T-helper 1 cell treated with Interleukin-12 subunit alpha and Interleukin-12 subunit beta and Interleukin-4 antibody, amounts not matched to agents 30 μg/mL and 1 μg/mL, for 36 hours (primary cell): ENCODE measurements around the gene CCDC57.
"Not testable (repeated sequence)": the region's sequence is repeated elsewhere in the genome, so short reads cannot be mapped to it uniquely, and the experiment has no call there.

Experiments
- H3K27ac Mint-ChIP-seq: one replicate; pipeline ENCODE4 v1.8.0; 2021; ENCODE audit warnings: mild to moderate bottlenecking, mixed read lengths
- H3K27me3 Mint-ChIP-seq: one replicate; pipeline ENCODE4 v1.8.0; 2021; ENCODE audit warnings: low read depth, mixed read lengths
- H3K36me3 Mint-ChIP-seq: one replicate; pipeline ENCODE4 v1.8.0; 2021; ENCODE audit warnings: low read depth, mixed read lengths
- H3K4me1 Mint-ChIP-seq: one replicate; pipeline ENCODE4 v1.8.0; 2021; ENCODE audit warnings: low read depth, mixed read lengths
- H3K4me3 Mint-ChIP-seq: one replicate; pipeline ENCODE4 v1.8.0; 2021; ENCODE audit warnings: mild to moderate bottlenecking, moderate library complexity, mixed read lengths
- H3K9me3 Mint-ChIP-seq: one replicate; pipeline ENCODE4 v1.8.0; 2021; ENCODE audit warnings: mixed read lengths

The CCDC57 gene

GRCh38 chr17:82195675-82196672 lies 16.7 kb downstream of the CCDC57 start:
- no peak overlapping the region for H3K4me3 Mint-ChIP-seq
- H3K27me3 Mint-ChIP-seq = no peaks in the 10 kb centered on the region
- H3K4me1 Mint-ChIP-seq = peaks cover 28% of the 10 kb centered on the region
- H3K9me3 Mint-ChIP-seq = no peaks in the 10 kb centered on the region
- peaks cover 34% of the 10 kb centered on the region for H3K36me3 Mint-ChIP-seq
- H3K27ac Mint-ChIP-seq = no peak overlapping the region

GRCh38 chr17:82194765-82195164 lies 17.9 kb downstream of the CCDC57 start:
- Mint-ChIP-seq H3K36me3 (peaks cover 34% of the 10 kb centered on the region), H3K27me3 (no peaks in the 10 kb centered on the region)

GRCh38 chr17:82193520-82194220 lies 19.0 kb downstream of the CCDC57 start:
- H3K4me1 Mint-ChIP-seq = peaks cover 15% of the 10 kb centered on the region
- no peak overlapping the region for H3K4me3 Mint-ChIP-seq
- peaks cover 31% of the 10 kb centered on the region for H3K36me3 Mint-ChIP-seq
- H3K27ac Mint-ChIP-seq = peak overlapping the region; percentile 24
- no peaks in the 10 kb centered on the region for H3K27me3 Mint-ChIP-seq
- no peaks in the 10 kb centered on the region for H3K9me3 Mint-ChIP-seq

More at GRCh38 chr17:82194765-82195164, 17.9 kb downstream of the CCDC57 start:
- Mint-ChIP-seq H3K27ac (no peak overlapping the region), H3K9me3 (no peaks in the 10 kb centered on the region), H3K4me3 (no peak overlapping the region), H3K4me1 (peaks cover 20% of the 10 kb centered on the region)

- not testable (repeated sequence) for H3K4me3 Mint-ChIP-seq, H3K27me3 Mint-ChIP-seq, H3K9me3 Mint-ChIP-seq
- H3K27ac Mint-ChIP-seq = peak overlapping the region; percentile 24
- peaks cover 11% of the 10 kb centered on the region for H3K4me1 Mint-ChIP-seq
- peaks cover 27% of the 10 kb centered on the region for H3K36me3 Mint-ChIP-seq
Observed at GRCh38 chr17:82193050-82193449, 19.6 kb downstream of the CCDC57 start.

- no peaks in the 10 kb centered on the region for H3K27me3 Mint-ChIP-seq
- no peak overlapping the region for H3K4me3 Mint-ChIP-seq
- H3K4me1 Mint-ChIP-seq = no peaks in the 10 kb centered on the region
- H3K27ac Mint-ChIP-seq = no peak overlapping the region
- H3K9me3 Mint-ChIP-seq = no peaks in the 10 kb centered on the region
- peaks cover 13% of the 10 kb centered on the region for H3K36me3 Mint-ChIP-seq
Observed at GRCh38 chr17:82188001-82188961, 24.4 kb downstream of the CCDC57 start.

GRCh38 chr17:82187500-82187899 lies 25.1 kb downstream of the CCDC57 start:
- H3K4me3 Mint-ChIP-seq = no peak overlapping the region
- no peaks in the 10 kb centered on the region for H3K4me1 Mint-ChIP-seq
- H3K9me3 Mint-ChIP-seq = no peaks in the 10 kb centered on the region
- H3K27ac Mint-ChIP-seq = no peak overlapping the region
- H3K36me3 Mint-ChIP-seq = peaks cover 15% of the 10 kb centered on the region
- no peaks in the 10 kb centered on the region for H3K27me3 Mint-ChIP-seq

- Mint-ChIP-seq H3K4me1 (no peaks in the 10 kb centered on the region), H3K27ac (no peak overlapping the region), H3K36me3 (peaks cover 15% of the 10 kb centered on the region), H3K4me3 (no peak overlapping the region), H3K9me3 (no peaks in the 10 kb centered on the region), H3K27me3 (no peaks in the 10 kb centered on the region)
Observed at GRCh38 chr17:82186221-82186620, 26.4 kb downstream of the CCDC57 start.

- no peak overlapping the region for H3K4me3 Mint-ChIP-seq
- peaks cover 15% of the 10 kb centered on the region for H3K36me3 Mint-ChIP-seq
- H3K9me3 Mint-ChIP-seq = no peaks in the 10 kb centered on the region
- no peaks in the 10 kb centered on the region for H3K27me3 Mint-ChIP-seq
- H3K27ac Mint-ChIP-seq = no peak overlapping the region
- H3K4me1 Mint-ChIP-seq = no peaks in the 10 kb centered on the region
Observed at GRCh38 chr17:82184761-82185160, 27.9 kb downstream of the CCDC57 start.

GRCh38 chr17:82180776-82181528 lies 31.7 kb downstream of the CCDC57 start:
- Mint-ChIP-seq H3K9me3 (no peaks in the 10 kb centered on the region), H3K27me3 (no peaks in the 10 kb centered on the region), H3K36me3 (peaks cover 15% of the 10 kb centered on the region), H3K27ac (no peak overlapping the region), H3K4me1 (no peaks in the 10 kb centered on the region), H3K4me3 (no peak overlapping the region)

GRCh38 chr17:82179946-82180475 lies 32.6 kb downstream of the CCDC57 start:
- no peak overlapping the region for H3K27ac Mint-ChIP-seq
- H3K36me3 Mint-ChIP-seq = peaks cover 15% of the 10 kb centered on the region
- no peak overlapping the region for H3K4me3 Mint-ChIP-seq
- H3K27me3 Mint-ChIP-seq = no peaks in the 10 kb centered on the region
- no peaks in the 10 kb centered on the region for H3K9me3 Mint-ChIP-seq
- H3K4me1 Mint-ChIP-seq = no peaks in the 10 kb centered on the region

- Mint-ChIP-seq H3K27me3 (no peaks in the 10 kb centered on the region), H3K4me3 (no peak overlapping the region), H3K9me3 (no peaks in the 10 kb centered on the region), H3K4me1 (no peaks in the 10 kb centered on the region), H3K36me3 (peaks cover 15% of the 10 kb centered on the region), H3K27ac (no peak overlapping the region)
Observed at GRCh38 chr17:82179412-82179811, 33.2 kb downstream of the CCDC57 start.

- no peak overlapping the region for H3K4me3 Mint-ChIP-seq
- no peaks in the 10 kb centered on the region for H3K4me1 Mint-ChIP-seq
- H3K27ac Mint-ChIP-seq = no peak overlapping the region
- peaks cover 12% of the 10 kb centered on the region for H3K36me3 Mint-ChIP-seq
- H3K27me3 Mint-ChIP-seq = no peaks in the 10 kb centered on the region
- H3K9me3 Mint-ChIP-seq = no peaks in the 10 kb centered on the region
Observed at GRCh38 chr17:82178499-82179261, 34.0 kb downstream of the CCDC57 start.
